ENCODE data around the gene PALLD.
"Not testable (repeated sequence)": the region's sequence is repeated elsewhere in the genome, so short reads cannot be mapped to it uniquely, and the experiment has no call there.

The PALLD gene

DNA sequence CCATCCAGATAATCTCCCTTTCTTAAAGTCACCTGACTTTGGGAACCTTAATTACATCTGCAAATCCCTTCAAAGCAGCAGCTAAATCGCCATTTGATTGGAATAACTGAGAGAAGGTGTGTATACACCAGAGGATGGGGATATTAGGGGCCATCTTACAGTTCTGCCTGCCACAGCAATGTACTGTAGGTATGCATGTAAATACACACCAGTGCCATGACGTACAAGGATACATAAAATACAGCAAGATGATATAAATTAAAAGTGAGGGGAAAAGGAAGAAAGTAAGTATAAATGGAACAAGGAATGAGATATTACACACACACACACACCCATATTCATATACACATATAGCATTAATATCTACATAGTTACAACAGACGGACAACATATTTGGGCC lies 432.0 kb downstream of the PALLD start:
- no peak for DNase-seq

DNA sequence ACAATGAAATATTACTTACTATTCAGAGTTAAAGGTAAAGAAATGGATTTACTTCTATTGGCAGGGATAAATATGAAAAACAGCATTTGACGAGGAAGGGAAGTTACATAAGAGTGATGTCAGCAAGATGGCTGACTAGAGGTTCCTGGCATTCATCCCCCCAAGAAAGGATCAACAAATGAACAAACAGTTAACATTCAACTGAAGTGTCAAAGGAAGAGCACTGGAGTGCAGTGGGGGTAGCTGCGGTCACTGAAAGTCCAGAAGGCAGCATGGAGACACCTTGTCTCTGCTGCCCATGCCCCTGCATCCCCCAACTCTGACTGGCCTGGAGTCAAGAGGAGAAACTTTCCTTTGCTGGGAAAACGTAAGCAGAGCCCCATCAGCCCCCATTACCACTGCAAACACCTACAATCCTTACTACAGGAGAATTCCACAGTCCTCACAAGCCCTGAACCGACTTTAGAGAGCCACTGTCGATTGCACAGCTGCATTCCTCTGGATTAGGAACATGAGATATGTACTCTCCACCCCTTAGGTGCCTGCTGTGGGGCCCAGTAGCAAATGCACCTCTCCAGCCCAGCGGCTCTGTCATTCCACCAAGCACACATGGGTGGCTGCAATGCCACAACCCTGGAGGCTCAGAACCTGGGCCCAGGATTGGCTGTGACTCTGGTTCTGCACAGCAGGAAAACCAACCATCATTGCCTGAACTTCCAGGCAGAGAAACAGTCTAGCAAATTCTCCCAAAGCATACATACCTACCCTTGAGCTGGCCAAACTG lies 433.8 kb downstream of the PALLD start:
- no peak for DNase-seq

DNA sequence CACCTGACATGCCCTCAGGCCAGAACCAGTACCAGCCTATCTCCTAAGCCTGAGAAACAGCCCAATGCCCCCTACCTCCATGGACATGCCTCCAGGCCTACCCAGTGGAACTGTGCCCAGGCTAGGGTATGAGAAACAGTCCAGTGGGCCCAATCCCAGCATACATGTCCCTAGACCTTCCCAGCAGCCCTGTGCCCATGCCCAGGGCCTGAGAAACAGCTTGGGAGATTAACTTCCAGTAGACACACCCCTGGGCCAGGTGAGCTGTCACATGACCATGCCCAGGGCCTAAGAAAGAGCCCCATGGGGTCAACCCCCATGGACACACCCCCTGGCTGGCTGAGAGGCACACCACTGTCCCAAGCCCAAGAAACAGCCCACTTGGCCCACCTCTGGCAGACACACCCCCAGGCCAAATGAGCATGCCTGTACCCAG lies 434.4 kb downstream of the PALLD start:
- no peak for DNase-seq

DNA sequence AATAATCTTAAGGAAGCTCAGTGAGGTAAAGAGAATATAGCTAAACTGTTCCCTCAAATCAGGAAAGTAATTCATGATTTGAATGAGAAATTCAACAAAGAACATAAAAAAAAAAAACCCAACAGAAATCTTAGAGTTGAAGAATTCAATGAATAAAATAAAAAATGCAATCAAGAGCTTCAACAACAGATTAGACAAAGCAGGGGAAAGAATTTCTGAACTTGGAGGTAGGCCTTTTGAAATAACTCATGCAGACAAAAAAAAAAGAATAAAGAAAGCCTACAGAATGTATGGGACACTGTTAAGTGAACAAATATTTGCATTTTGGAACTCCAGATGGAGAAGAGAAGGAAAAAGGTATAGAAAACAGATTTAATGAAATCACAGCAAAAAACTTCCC lies 435.3 kb downstream of the PALLD start:
- no peak for DNase-seq

DNA sequence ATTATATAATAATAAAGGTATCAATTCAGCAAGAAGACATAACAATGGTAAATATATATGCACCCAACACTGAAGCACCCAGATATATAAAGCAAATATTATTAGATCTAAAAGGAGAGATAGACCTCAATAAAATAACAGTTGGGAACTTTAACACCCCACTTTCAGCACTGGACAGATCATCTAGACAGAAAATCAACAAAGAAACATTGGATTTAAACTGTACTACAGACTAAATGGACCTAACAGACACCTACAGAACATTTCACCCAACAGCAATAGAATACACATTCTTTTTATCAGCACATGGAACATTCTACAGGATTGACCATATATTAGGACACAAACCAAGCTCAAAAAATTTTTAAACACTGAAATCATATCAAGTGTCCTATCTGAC lies 436.6 kb downstream of the PALLD start:
- no peak for DNase-seq

DNA sequence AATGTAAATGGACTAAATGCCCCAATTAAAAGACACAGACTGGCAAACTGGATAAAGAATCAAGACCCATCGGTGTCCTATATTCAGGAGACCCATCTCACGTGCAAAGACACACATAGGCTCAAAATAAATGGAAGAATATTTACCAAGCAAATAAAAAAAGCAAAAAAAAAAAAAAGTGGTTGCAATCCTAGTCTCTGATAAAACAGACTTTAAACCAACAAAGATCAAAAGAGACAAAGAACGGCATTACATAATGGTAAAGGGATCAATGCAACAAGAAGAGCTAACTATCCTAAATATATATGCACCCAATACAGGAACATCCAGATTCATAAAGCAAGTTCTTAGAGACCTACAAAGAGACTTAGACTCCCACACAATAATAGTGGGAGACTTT lies 440.6 kb downstream of the PALLD start:
- DNase-seq, result not testable (repeated sequence)

DNA sequence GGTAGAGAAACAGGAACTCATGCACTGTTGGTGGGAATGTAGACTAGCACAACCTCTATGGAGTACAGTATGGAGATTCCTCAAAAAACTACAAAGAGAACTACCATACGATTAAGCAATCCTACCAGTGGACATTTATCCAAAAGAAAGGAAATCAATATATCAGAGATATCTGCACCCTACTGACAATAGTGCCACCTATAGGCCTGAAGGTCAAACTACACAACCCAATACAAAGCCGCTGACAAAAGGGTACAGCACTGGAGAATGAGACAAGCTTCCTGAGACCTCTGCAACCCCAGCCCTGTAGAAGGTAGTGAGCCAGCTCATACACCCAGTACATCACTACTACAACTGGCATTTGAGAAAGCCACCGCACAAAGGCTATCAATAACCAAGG lies 446.1 kb downstream of the PALLD start:
- DNase-seq, result peak; percentile 15

DNA sequence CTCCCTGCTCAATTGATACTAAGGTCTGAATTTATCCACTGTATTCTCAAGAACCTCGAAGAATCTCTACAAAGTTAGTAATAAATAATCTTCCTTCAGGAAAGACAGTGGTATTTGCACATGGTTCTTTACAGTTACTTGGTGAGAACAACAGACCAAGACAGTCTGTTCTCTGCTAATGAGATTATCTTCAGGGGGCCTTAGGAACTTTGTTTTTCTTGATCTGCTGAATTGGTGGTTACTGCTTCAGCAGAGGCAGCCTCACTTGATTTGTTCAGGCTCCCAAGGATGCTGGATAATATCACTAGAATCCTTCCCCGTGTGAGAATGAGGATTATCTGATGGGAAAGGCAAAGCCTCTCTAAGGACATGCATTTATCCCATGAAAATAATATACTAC lies 448.4 kb downstream of the PALLD start:
- DNase-seq, result no peak

DNA sequence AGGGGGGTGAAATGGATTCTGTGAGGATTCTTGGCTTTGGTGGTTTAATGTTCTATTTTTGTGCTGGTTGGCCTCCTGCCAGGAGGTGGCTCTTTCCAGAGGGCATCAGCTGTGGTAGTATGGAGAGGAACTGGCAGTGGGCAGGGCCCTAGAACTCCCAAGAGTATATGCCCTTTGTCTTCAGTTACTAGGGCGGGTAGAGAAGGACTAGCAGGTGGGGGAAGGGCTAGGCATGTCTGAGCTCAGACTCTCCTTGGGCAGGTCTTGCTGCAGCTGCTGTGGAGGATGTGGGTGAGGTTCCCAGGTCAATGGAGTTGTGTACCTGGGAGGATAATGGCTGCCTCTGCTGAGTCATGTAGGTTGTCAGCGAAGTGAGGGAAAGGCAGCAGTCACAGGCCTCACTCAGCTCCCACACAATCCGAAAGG lies 456.0 kb downstream of the PALLD start:
- not testable (repeated sequence) for DNase-seq

DNA sequence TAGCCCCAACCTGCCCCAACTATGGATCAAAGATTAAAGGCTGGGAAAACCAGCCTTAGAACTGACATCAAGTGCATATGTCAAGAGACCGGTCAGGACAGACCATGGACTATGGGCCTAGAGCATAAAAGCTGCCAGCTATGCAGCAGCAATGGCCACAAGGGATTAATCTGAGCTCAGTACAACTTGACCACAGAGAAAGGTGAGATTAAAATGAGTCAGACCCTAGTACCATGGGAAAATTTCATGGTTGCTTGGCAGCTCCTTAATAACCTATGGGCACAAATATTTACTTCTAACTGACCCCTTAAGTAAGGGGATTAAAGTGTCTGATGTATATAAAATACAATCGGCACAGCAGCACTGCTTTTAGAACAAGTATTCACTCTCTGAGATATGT lies 458.8 kb downstream of the PALLD start:
- DNase-seq, result no peak

DNA sequence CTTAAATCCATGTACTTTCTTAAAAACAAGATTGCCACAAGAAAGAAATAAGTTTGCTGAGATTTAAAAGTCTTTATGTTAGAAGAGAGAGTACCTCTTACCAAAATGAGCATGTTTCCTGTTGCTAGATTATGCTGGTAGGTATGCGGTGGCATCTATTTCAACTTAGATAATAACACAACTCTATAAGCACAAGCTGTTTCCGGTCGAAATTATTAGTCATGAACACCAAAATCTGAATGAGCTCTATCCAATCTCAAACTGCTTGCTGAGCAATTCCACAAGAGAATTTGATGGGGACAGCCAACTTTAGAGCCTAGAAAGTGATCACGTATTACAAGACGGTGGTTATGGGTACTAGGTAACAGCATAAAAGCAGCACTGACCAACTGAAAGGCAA lies 463.9 kb downstream of the PALLD start:
- DNase-seq, result no peak

DNA sequence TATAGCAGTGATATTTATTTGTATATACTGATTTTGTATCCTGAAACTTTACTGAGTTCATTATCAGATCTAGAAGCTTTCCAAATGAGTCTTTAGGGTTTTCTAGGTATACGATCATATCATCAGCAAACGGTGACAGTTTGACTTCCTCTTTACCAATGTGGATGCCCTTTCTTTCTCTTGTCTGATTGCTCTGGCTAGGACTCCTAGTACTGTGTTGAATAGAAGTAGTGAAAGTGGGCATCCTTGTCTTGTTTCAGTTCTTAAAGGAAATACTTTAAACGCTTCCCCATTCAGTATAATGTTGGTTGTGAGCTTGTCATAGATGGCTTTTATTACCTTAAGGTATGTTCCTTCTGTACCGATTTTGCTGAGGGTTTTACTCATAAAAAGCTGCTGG lies 475.7 kb downstream of the PALLD start:
- DNase-seq, result no peak
